ENCODE measurements around the gene CACNG1.

DNA sequence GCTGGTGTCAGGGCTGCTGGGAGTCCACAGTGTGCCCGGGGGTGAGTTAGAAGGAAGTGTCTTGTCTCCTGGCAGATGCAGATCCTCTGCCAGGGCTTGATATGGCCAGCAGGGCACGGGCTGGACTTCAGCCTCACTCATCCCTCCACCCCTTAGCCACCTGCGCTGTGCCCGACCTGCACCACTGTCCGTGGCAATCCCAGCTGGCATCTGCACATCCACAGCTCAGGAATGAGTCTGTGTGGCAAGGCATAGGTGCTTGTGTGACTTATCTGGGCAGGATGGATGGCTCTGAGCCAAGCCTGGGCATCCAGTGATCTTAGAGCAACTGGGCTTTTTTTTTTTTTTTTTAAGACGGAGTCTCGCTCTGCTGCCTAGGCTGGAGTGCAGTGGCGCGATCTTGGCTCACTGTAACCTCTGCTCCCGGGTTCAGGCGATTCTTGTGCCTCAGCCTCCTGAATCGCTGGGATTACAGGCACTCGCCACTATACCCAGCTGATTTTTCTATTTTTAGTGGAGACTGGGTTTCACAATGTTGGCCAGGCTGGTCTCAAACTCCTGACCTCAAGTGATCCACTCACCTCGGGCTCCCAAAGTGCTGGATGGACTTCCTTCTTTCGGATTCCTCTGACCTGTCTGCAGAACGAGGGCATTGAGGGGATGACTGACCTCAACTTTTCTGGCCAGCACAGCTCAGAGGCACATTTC, 22.5 kb upstream of the CACNG1 start:
- TF ChIP-seq, protein P1, sequence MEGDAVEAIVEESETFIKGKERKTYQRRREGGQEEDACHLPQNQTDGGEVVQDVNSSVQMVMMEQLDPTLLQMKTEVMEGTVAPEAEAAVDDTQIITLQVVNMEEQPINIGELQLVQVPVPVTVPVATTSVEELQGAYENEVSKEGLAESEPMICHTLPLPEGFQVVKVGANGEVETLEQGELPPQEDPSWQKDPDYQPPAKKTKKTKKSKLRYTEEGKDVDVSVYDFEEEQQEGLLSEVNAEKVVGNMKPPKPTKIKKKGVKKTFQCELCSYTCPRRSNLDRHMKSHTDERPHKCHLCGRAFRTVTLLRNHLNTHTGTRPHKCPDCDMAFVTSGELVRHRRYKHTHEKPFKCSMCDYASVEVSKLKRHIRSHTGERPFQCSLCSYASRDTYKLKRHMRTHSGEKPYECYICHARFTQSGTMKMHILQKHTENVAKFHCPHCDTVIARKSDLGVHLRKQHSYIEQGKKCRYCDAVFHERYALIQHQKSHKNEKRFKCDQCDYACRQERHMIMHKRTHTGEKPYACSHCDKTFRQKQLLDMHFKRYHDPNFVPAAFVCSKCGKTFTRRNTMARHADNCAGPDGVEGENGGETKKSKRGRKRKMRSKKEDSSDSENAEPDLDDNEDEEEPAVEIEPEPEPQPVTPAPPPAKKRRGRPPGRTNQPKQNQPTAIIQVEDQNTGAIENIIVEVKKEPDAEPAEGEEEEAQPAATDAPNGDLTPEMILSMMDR (IDR thresholded peaks at IDR 0.05): no peak
- TF ChIP-seq POLR2A (IDR thresholded peaks at IDR 0.05): no peak
- no peak for TF ChIP-seq EP300 (IDR thresholded peaks at IDR 0.05)
- TF ChIP-seq POLR2AphosphoS5 (IDR thresholded peaks at IDR 0.05): no peak
